Measurements from ENCODE around the gene SLC14A1. TPM values are rescaled to one million over a fixed set of nuclear protein-coding genes. Genes with fewer than 3 reads are reported as not detected.

The SLC14A1 gene
- total and polyA plus RNA-seq, 2 experiments from 2014 or later = 0.21 to 0.53 TPM

DNA sequence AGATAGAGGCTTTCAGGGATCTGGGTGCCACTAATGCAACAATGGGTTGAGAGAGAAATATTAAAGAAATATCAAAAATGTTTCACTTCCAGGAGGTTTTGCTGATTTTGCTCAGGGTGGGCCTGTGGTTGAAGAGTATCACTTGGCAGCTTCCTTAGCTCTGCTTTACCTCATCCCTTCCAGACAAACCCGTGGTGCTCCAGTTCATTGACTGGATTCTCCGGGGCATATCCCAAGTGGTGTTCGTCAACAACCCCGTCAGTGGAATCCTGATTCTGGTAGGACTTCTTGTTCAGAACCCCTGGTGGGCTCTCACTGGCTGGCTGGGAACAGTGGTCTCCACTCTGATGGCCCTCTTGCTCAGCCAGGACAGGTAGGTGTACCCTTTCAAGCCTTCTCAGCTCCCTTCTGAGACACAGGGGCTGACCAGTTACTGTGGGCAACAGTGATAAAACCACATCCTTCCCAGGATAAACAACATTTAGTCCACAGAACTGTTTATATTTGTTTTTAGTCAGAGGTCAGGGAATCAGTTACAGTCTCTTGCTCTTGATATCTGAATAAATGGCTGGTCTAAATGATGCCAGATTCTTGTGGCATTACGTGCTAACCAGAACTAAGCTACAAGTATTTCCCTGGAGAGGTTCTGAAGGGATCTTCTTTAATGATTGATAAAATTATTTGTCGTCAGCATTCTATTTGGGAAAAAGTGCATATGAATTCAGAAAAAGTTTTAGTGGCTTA lies 7.0 kb downstream of the SLC14A1 start:
- H3K4me3 Mint-ChIP-seq = no peak overlapping the region
- TF ChIP-seq JUNB (IDR thresholded peaks at IDR 0.05; ENCODE audit: unreplicated experiment) (no peak), POLR2AphosphoS5 (IDR thresholded peaks at IDR 0.05; ENCODE audit: low read depth) (no peak), STAT1 (IDR thresholded peaks at IDR 0.05; ENCODE audit: unreplicated experiment) (no peak), EZH2phosphoT487 (IDR thresholded peaks at IDR 0.05; ENCODE audit: unreplicated experiment) (no peak), CREB1 (CRISPR knock-in tag; IDR thresholded peaks at IDR 0.05; ENCODE audit: low read depth) (no peak), ZNF462 (CRISPR knock-in tag; IDR thresholded peaks at IDR 0.05) (no peak), EZH2 (IDR thresholded peaks at IDR 0.05; ENCODE audit: low read depth, unreplicated experiment) (no peak)
- TF ChIP-seq, protein P1, sequence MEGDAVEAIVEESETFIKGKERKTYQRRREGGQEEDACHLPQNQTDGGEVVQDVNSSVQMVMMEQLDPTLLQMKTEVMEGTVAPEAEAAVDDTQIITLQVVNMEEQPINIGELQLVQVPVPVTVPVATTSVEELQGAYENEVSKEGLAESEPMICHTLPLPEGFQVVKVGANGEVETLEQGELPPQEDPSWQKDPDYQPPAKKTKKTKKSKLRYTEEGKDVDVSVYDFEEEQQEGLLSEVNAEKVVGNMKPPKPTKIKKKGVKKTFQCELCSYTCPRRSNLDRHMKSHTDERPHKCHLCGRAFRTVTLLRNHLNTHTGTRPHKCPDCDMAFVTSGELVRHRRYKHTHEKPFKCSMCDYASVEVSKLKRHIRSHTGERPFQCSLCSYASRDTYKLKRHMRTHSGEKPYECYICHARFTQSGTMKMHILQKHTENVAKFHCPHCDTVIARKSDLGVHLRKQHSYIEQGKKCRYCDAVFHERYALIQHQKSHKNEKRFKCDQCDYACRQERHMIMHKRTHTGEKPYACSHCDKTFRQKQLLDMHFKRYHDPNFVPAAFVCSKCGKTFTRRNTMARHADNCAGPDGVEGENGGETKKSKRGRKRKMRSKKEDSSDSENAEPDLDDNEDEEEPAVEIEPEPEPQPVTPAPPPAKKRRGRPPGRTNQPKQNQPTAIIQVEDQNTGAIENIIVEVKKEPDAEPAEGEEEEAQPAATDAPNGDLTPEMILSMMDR (conservative IDR thresholded peaks at IDR 0.05; ENCODE audit: low read depth in 2 of 2) = no peak
- H3K4me1 Mint-ChIP-seq = peaks cover 13% of the 10 kb centered on the region
- Histone ChIP-seq H3K79me2 (replicated peaks; ENCODE audit: insufficient read depth) (no peaks in the 10 kb centered on the region), H3K4me1 (ENCODE audit: insufficient read depth) (peaks cover 6% of the 10 kb centered on the region; the same call in 1 of the 2 replicates), H3K4me2 (no peak overlapping the region), H3K9me2 (ENCODE audit: insufficient read depth) (peaks cover 17% of the 10 kb centered on the region), H2AFZ (no peak overlapping the region), H3F3A (replicated peaks; ENCODE audit: low read depth) (0 out of 2 replicates have a peak, but pooled peaks cover 4% of the 10 kb centered on the region), H3K4me3 (no peak overlapping the region), H4K20me1 (replicated peaks; ENCODE audit: insufficient read depth) (no peaks in the 10 kb centered on the region), H3K27me3 (ENCODE audit: insufficient read depth) (no peaks in the 10 kb centered on the region), H3K36me3 (ENCODE audit: insufficient read depth) (no peaks in the 10 kb centered on the region), H3K27ac (ENCODE audit: low read depth) (no peak overlapping the region)
- no peaks in the 10 kb centered on the region; the same call in 1 of the 3 replicates for H3K36me3 Mint-ChIP-seq (ENCODE audit: low read depth)
- DNase-seq (ENCODE audit: low spot score) (no peak), ATAC-seq (no peak)
- no peak overlapping the region for H3K27ac Mint-ChIP-seq
- no peaks in the 10 kb centered on the region; the same call in 2 of the 3 replicates for H3K9me3 Mint-ChIP-seq
- H3K27me3 Mint-ChIP-seq (ENCODE audit: insufficient read depth, low read depth, poor library complexity) = peaks cover 2% of the 10 kb centered on the region

Data from GM23338 (cell line).